Fibroblast of lung (primary cell): Measurements from ENCODE around the gene MAPT.

Source experiments
- CTCF ChIP-seq, 2 donors: IDR thresholded peaks in 1 of 2; conservative IDR thresholded peaks in 1 of 2; 1 replicate in 1 of 2; 2 replicates in 1 of 2; pipeline ENCODE4 v1.5.1; 2011 to 2012; ENCODE audit warnings: low read length in 2 of 2, control low read depth in 1 of 2, inconsistent platforms in 1 of 2, low read depth in 1 of 2, mild to moderate bottlenecking in 1 of 2
- EZH2 ChIP-seq: IDR thresholded peaks from 2 replicates; pipeline ENCODE4 v1.5.1; 2012; ENCODE audit warnings: low read length, control low read depth, mild to moderate bottlenecking; ENCODE audit errors: missing control alignments

DNA sequence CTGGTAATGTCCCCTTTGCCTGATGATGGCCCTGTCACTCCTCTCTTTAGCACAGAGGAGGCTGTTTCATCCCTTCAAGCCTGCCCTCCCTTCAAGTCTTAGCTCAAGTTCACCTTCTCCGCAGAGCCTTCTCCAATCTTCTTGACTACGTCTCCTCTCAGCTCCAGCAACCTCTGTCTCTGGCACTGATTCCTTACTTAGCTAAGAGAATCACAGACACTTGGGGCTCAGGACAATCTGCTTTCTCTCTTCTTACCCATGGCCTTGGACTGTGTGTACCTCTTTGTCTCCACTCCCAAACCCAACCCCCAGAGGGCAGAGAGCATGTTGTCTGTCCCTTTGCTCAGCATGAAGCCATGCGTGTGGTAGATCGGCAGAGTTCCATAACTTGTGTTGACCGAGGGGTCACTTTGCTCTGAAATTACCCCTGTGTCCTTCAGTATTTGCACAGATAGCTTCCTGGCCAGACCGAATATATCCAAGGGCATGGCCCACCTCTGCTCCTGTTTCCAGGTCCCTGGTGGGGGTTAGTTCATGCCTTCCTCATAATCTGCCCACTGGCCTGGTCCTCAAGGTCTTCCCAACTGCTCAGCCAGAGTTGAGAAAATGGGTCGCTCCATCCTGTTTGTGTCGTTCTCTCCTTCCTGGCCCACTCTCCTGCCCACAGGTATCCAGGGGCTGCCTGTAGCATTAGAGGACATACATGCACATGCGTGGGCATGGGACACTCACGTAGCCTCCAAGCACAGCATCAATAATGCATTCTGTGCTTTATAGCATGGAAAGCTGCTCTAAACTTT, 41.6 kb downstream of the MAPT start:
- TF ChIP-seq CTCF (conservative IDR thresholded peaks at IDR 0.05 in 1 of 2, IDR thresholded peaks at IDR 0.05 in 1 of 2; ENCODE audit: low read depth in 1 of 2, low read length in 2 of 2), result no peak
- no peak for TF ChIP-seq EZH2
